PC-3 (cell line): ENCODE measurements around the gene ANTXR2. TPM values are rescaled to one million over a fixed set of nuclear protein-coding genes. Genes with fewer than 3 reads are reported as not detected.

ENCODE experiments used
- ATAC-seq: fragments of 200-7000 bp; cut with Tn5 transposase; 2 replicates; pipeline ENCODE4 v1.9.1; 2020; ENCODE audit warnings: mild to moderate bottlenecking, moderate library complexity
- BruUV-seq: library from RNA; stranded (reverse); fragments of 400-500 nt; replicated peaks from 2 replicates; lab custom pipeline; 2021; lab: Mats Ljungman, UMichigan
- CTCF ChIA-PET: fragments of 300-600 bp; sonication (Branson Sonifier 250); formaldehyde crosslinking; loops from one replicate; lab custom pipeline; 2022; ENCODE audit warnings: antibody characterized with exemption; lab: Charles Lee
- POLR2A ChIA-PET: fragments of 300-600 bp; sonication (Branson Sonifier 250); formaldehyde crosslinking; loops from one replicate; lab custom pipeline; 2022; ENCODE audit warnings: antibody characterized with exemption; ENCODE audit not compliant: unreplicated experiment; lab: Charles Lee
- DNase-seq: peaks from one replicate; pipeline ENCODE4 v3.0.0-alpha.2; 2015
- H2AFZ ChIP-seq: fragments of 300-600 bp; sonication (generic); 2 replicates; pipeline ENCODE4 v1.6.0; 2016; ENCODE audit warnings: antibody characterized with exemption, low read length
- H3F3A ChIP-seq: fragments of 300-600 bp; sonication (generic); one replicate; pipeline ENCODE4 v1.6.0; 2017; ENCODE audit warnings: antibody characterized with exemption, low read length, control low read depth, mild to moderate bottlenecking; ENCODE audit not compliant: unreplicated experiment
- H3K27ac ChIP-seq: fragments of 300-600 bp; sonication (generic); 2 replicates; pipeline ENCODE4 v1.5.1; 2016; ENCODE audit warnings: mild to moderate bottlenecking, low read length
- H3K27me3 ChIP-seq: fragments of 300-600 bp; sonication (generic); 2 replicates; pipeline ENCODE4 v1.6.1; 2016; ENCODE audit warnings: low read length, mixed read lengths
- H3K36me3 ChIP-seq: fragments of 300-600 bp; sonication (generic); 2 replicates; pipeline ENCODE4 v1.6.1; 2016; ENCODE audit warnings: low read depth, mixed run types, low read length, mixed read lengths
- H3K4me1 ChIP-seq: fragments of 300-600 bp; sonication (generic); 2 replicates; pipeline ENCODE4 v1.5.1; 2016; ENCODE audit warnings: low read length; ENCODE audit not compliant: insufficient read depth
- H3K4me2 ChIP-seq: fragments of 300-600 bp; sonication (generic); 2 replicates; pipeline ENCODE4 v1.6.0; 2016; ENCODE audit warnings: low read length
- H3K4me3 ChIP-seq: fragments of 300-600 bp; sonication (generic); 2 replicates; pipeline ENCODE4 v1.5.1; 2016; ENCODE audit warnings: mild to moderate bottlenecking, low read length, mixed read lengths
- H3K79me2 ChIP-seq: fragments of 300-600 bp; sonication (generic); 2 replicates; pipeline ENCODE4 v1.6.1; 2017; ENCODE audit warnings: low read length, mixed read lengths
- H3K9ac ChIP-seq: fragments of 300-600 bp; sonication (generic); 2 replicates; pipeline ENCODE4 v1.6.0; 2016; ENCODE audit warnings: mild to moderate bottlenecking, low read length
- H3K9me2 ChIP-seq: fragments of 300-600 bp; sonication (generic); replicated peaks from 2 replicates; pipeline ENCODE4 v1.6.1; 2016; ENCODE audit warnings: mixed run types, low read length, mixed read lengths
- H3K9me3 ChIP-seq: fragments of 300-600 bp; sonication (generic); 2 replicates; pipeline ENCODE4 v1.6.1; 2016; ENCODE audit warnings: low read length, mixed read lengths
- H4K20me1 ChIP-seq: fragments of 300-600 bp; sonication (generic); 2 replicates; pipeline ENCODE4 v1.6.1; 2016; ENCODE audit warnings: low read length, mixed read lengths
- CTCF ChIP-seq: fragments of 300-600 bp; sonication (generic); conservative IDR thresholded peaks from 2 replicates; pipeline ENCODE4 v1.5.1; 2017; ENCODE audit warnings: antibody characterized with exemption, low read depth, mild to moderate bottlenecking, low read length
- EZH2 ChIP-seq: fragments of 300-600 bp; sonication (generic); IDR thresholded peaks from one replicate; pipeline ENCODE4 v1.6.1; 2017; ENCODE audit warnings: antibody characterized with exemption, mild to moderate bottlenecking, low read length; ENCODE audit not compliant: unreplicated experiment
- EZH2phosphoT487 ChIP-seq: fragments of 300-600 bp; sonication (generic); IDR thresholded peaks from 2 replicates; pipeline ENCODE4 v1.6.1; 2018; ENCODE audit warnings: mild to moderate bottlenecking, antibody characterized with exemption, low read length, borderline replicate concordance
- intact Hi-C: fragments of 100-400 bp; cut with micrococcal nuclease; formaldehyde crosslinking; loops from 2 replicates; pipeline ENCODE4 v1.9.0; 2023
- total RNA-seq: library from RNA; depleted of rRNA; stranded (reverse); fragments of >200 nt; gene quantifications from 2 replicates; pipeline ENCODE4 v1.2.3, GENCODE V29; 2014

Gene ANTXR2
- total RNA-seq, 1 experiment from 2014 or later = 43.9 TPM

- peak overlapping the region; percentile 94 for H3K4me3 ChIP-seq
- H3K27me3 ChIP-seq = no peaks in the 10 kb centered on the region
- H3K4me2 ChIP-seq = peak overlapping the region; percentile 90
- no peak for TF ChIP-seq EZH2phosphoT487
- no peak for TF ChIP-seq CTCF
- no peak for TF ChIP-seq EZH2
- intact Hi-C loops = loop anchor here (2.0 kb wide), 1 partner anchor 65 kb away; no protein-coding TSS in a partner anchor
- DNase-seq (no peak), ATAC-seq (peak; percentile 17)
- peaks cover 7% of the 10 kb centered on the region for H3K36me3 ChIP-seq
- no peaks in the 10 kb centered on the region for H3K9me2 ChIP-seq
- peak overlapping the region; percentile 79 for H2AFZ ChIP-seq
- ChIA-PET CTCF (interaction anchor here (0.6 kb wide), 2 partner anchors 114 to 148 kb away, joined by 3 read pairs; no protein-coding TSS in a partner anchor), POLR2A (interaction anchor here (0.6 kb wide), 1 partner anchor 112 kb away, joined by 6 read pairs; no protein-coding TSS in a partner anchor)
- H3K4me1 ChIP-seq = peaks cover 54% of the 10 kb centered on the region
- H3K27ac ChIP-seq = peak overlapping the region; percentile 91
- H3F3A ChIP-seq = no peaks in the 10 kb centered on the region
- H4K20me1 ChIP-seq = no peaks in the 10 kb centered on the region
- H3K79me2 ChIP-seq = peaks cover 56% of the 10 kb centered on the region
- H3K9me3 ChIP-seq = no peaks in the 10 kb centered on the region
- no TSS peak for BruUV-seq
- peak overlapping the region; percentile 97 for H3K9ac ChIP-seq
These were observed 743 bp downstream of the ANTXR2 start for GRCh38 chr4:80072228-80072743.

- DNase-seq (peak; percentile 17), ATAC-seq (no peak)
- H3K27me3 ChIP-seq = no peaks in the 10 kb centered on the region
- intact Hi-C loops = loop anchor here (1.0 to 2.0 kb wide), 2 partner anchors 65 to 111 kb away; no protein-coding TSS in a partner anchor
- H3K4me3 ChIP-seq = peak overlapping the region; percentile 94
- H3K27ac ChIP-seq = peak overlapping the region; percentile 91
- H4K20me1 ChIP-seq = no peaks in the 10 kb centered on the region
- no peaks in the 10 kb centered on the region for H3F3A ChIP-seq
- BruUV-seq = TSS peak; percentile 29
- H3K4me2 ChIP-seq = peak overlapping the region; percentile 90
- no peaks in the 10 kb centered on the region for H3K9me3 ChIP-seq
- H3K9ac ChIP-seq = peak overlapping the region; percentile 97
- H3K36me3 ChIP-seq = peaks cover 10% of the 10 kb centered on the region
- H3K79me2 ChIP-seq = peaks cover 59% of the 10 kb centered on the region
- H3K4me1 ChIP-seq = peaks cover 51% of the 10 kb centered on the region
- H2AFZ ChIP-seq = peak overlapping the region; percentile 79
- H3K9me2 ChIP-seq = no peaks in the 10 kb centered on the region
- CTCF ChIA-PET = no interaction called here
- TF ChIP-seq EZH2phosphoT487 = no peak
- no peak for TF ChIP-seq EZH2
- no peak for TF ChIP-seq CTCF
- POLR2A ChIA-PET = interaction anchor here (0.6 to 0.7 kb wide), 2 partner anchors 113 to 136 kb away, joined by 6 read pairs; no protein-coding TSS in a partner anchor
These were observed 1.3 kb downstream of the ANTXR2 start for GRCh38 chr4:80071604-80072227.
